ENCODE measurements around the gene STAT5A. TPM values are rescaled to one million over a fixed set of nuclear protein-coding genes. Genes with fewer than 3 reads are reported as not detected.
"Not testable (repeated sequence)": the region's sequence is repeated elsewhere in the genome, so short reads cannot be mapped to it uniquely, and the experiment has no call there.

Gene STAT5A
- total and polyA plus RNA-seq, 2 experiments from 2014 or later, result 2.3 to 18.1 TPM

DNA sequence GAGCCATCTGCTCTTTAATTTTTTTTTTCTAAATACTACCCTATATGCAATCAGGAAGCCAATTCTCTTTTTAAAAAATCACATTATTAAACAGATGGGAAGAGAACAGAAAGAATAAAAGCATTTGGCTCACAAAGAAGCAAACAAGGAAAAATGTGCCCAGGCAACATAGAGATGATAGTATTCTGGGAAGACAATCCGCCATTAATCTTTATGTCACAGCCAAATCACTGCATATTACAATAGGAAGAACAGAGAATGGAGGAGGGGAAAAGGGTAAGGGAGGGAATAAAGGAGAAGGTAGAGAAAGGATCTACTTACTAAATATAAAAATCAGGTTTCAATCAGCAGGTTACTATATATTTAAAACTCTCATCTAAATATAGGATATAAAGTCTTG, 46.4 kb upstream of the STAT5A start (continued):
- TF ChIP-seq ZNF462 (CRISPR knock-in tag; IDR thresholded peaks at IDR 0.05) (no peak), STAT1 (IDR thresholded peaks at IDR 0.05; ENCODE audit: unreplicated experiment) (no peak), ZNF114 (CRISPR knock-in tag; IDR thresholded peaks at IDR 0.05) (no peak), NANOG (IDR thresholded peaks at IDR 0.05; ENCODE audit: borderline replicate concordance) (no peak), POLR2AphosphoS5 (IDR thresholded peaks at IDR 0.05; ENCODE audit: low read depth) (no peak)
- TF ChIP-seq, protein P1, sequence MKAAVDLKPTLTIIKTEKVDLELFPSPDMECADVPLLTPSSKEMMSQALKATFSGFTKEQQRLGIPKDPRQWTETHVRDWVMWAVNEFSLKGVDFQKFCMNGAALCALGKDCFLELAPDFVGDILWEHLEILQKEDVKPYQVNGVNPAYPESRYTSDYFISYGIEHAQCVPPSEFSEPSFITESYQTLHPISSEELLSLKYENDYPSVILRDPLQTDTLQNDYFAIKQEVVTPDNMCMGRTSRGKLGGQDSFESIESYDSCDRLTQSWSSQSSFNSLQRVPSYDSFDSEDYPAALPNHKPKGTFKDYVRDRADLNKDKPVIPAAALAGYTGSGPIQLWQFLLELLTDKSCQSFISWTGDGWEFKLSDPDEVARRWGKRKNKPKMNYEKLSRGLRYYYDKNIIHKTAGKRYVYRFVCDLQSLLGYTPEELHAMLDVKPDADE (IDR thresholded peaks at IDR 0.05), result no peak

DNA sequence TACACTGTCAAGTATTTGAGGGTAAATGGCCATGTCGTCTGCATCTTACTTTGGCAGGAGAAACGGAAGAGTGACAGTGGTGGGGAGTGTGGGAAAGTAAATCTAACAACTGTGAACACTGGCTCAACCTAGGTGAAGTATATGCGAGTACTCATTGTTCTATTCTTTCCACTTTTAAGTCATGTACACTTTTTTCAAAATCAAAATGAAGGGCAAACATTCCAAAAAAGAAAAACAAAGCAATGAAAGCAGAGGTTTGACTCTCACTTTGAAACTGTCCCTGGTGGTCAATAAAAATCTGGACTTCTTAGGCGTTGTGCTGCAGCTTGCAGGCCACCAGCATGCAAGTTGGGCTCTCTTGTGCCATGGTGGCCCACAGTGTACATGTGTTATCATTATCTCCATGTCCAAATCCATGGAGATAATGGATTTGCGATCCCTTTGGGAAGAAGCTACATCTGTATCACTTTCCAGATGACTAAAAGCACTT, 44.8 kb upstream of the STAT5A start:
- no peak overlapping the region for H3K4me3 ChIP-seq
- H4K20me1 ChIP-seq (replicated peaks; ENCODE audit: insufficient read depth), result peaks cover 4% of the 10 kb centered on the region
- no peaks in the 10 kb centered on the region for H3F3A ChIP-seq (replicated peaks; ENCODE audit: low read depth)
- H3K4me3 Mint-ChIP-seq, result no peak overlapping the region
- no peaks in the 10 kb centered on the region for H3K36me3 Mint-ChIP-seq (ENCODE audit: low read depth)
- H3K9me3 Mint-ChIP-seq, result no peaks in the 10 kb centered on the region
- no peaks in the 10 kb centered on the region for H3K36me3 ChIP-seq (ENCODE audit: insufficient read depth)
- no peak overlapping the region for H2AFZ ChIP-seq
- no peaks in the 10 kb centered on the region for H3K27me3 ChIP-seq (ENCODE audit: insufficient read depth)
- H3K4me1 Mint-ChIP-seq, result peaks cover 6% of the 10 kb centered on the region
- H3K4me2 ChIP-seq, result no peak overlapping the region
- TF ChIP-seq CTCF (conservative IDR thresholded peaks at IDR 0.05; ENCODE audit: low read depth in 2 of 2) (no peak), EZH2phosphoT487 (IDR thresholded peaks at IDR 0.05; ENCODE audit: unreplicated experiment) (no peak), POLR2AphosphoS5 (IDR thresholded peaks at IDR 0.05; ENCODE audit: low read depth) (no peak), JUNB (IDR thresholded peaks at IDR 0.05; ENCODE audit: unreplicated experiment) (no peak), STAT1 (IDR thresholded peaks at IDR 0.05; ENCODE audit: unreplicated experiment) (no peak), EZH2 (IDR thresholded peaks at IDR 0.05; ENCODE audit: low read depth, unreplicated experiment) (no peak)
- TF ChIP-seq, protein P1 (IDR thresholded peaks at IDR 0.05), result no peak
- no peaks in the 10 kb centered on the region for H3K27me3 Mint-ChIP-seq (ENCODE audit: insufficient read depth, low read depth, poor library complexity)
- H3K27ac ChIP-seq (ENCODE audit: low read depth), result peak overlapping the region; percentile 45; the same call in 1 of the 2 replicates
- no peak for ATAC-seq
- no peak for DNase-seq (ENCODE audit: low spot score)
- no peaks in the 10 kb centered on the region for H3K9me2 ChIP-seq (ENCODE audit: insufficient read depth)
- H3K79me2 ChIP-seq (replicated peaks; ENCODE audit: insufficient read depth), result peaks cover 73% of the 10 kb centered on the region
- H3K27ac Mint-ChIP-seq, result no peak overlapping the region
- H3K4me1 ChIP-seq (ENCODE audit: insufficient read depth), result no peaks in the 10 kb centered on the region; the same call in 1 of the 2 replicates

DNA sequence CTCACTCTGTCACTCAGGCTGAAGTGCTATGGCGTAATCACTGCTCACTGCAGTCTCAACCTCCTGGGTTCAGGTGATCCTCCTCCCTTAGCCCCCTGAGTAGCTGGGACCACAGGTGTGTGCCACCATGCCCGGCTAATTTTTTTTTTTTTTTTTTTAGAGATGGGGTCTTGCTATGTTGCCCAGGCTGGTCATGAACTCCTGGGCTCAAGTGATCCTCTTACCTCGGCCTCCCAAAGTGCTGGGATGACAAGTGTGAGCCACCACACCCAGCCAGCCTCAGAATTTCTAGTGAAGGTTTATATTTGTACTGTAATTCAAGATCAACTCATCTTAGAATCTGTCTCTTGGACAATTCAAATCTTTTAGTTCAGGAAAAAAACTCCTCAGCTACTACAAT, 44.2 kb upstream of the STAT5A start:
- DNase-seq (ENCODE audit: low spot score); H3K9me3 Mint-ChIP-seq: not testable (repeated sequence)

More for the DNA sequence above, 44.2 kb upstream of the STAT5A start:
- H3K27me3 ChIP-seq (ENCODE audit: insufficient read depth); H3F3A ChIP-seq (replicated peaks; ENCODE audit: low read depth); ATAC-seq; H3K27ac ChIP-seq (ENCODE audit: low read depth); H2AFZ ChIP-seq; H3K27ac Mint-ChIP-seq; H3K9me2 ChIP-seq (ENCODE audit: insufficient read depth); H3K4me3 ChIP-seq; H3K4me3 Mint-ChIP-seq; H3K4me1 Mint-ChIP-seq; H3K4me1 ChIP-seq (ENCODE audit: insufficient read depth); H3K36me3 Mint-ChIP-seq (ENCODE audit: low read depth); H4K20me1 ChIP-seq (replicated peaks; ENCODE audit: insufficient read depth); H3K4me2 ChIP-seq; H3K27me3 Mint-ChIP-seq (ENCODE audit: insufficient read depth, low read depth, poor library complexity); H3K36me3 ChIP-seq (ENCODE audit: insufficient read depth): not testable (repeated sequence)
- peaks cover 74% of the 10 kb centered on the region for H3K79me2 ChIP-seq (replicated peaks; ENCODE audit: insufficient read depth)

All from GM23338 (cell line).